ENCODE results near the gene TGFBR1.
A peak's percentile ranks its signal among the peaks of the same experiment; 100 is the strongest.

The TGFBR1 gene

GRCh38 chr9:99083051-99083450, 21.9 kb upstream of the TGFBR1 start:
- no peak for DNase-seq (ENCODE audit: low read depth in 2 of 2)
- no peak for TF ChIP-seq CTCF (IDR thresholded peaks at IDR 0.05; ENCODE audit: low read depth, low read length)
- no peak overlapping the region for H3K4me3 ChIP-seq (replicated peaks in 1 of 2; ENCODE audit: low read depth in 2 of 2, low read length in 2 of 2)

GRCh38 chr9:99085949-99086948, 18.7 kb upstream of the TGFBR1 start:
- no peak for TF ChIP-seq CTCF (IDR thresholded peaks at IDR 0.05; ENCODE audit: low read depth, low read length)
- peak in 1 of 2 donors; percentile 74 for DNase-seq (ENCODE audit: low read depth in 2 of 2)
- no peak overlapping the region for H3K4me3 ChIP-seq (replicated peaks in 1 of 2; ENCODE audit: low read depth in 2 of 2, low read length in 2 of 2)

- no peak overlapping the region for H3K4me3 ChIP-seq (replicated peaks in 1 of 2; ENCODE audit: low read depth in 2 of 2, low read length in 2 of 2)
- TF ChIP-seq CTCF (IDR thresholded peaks at IDR 0.05; ENCODE audit: low read depth, low read length), result no peak
- no peak for DNase-seq (ENCODE audit: low read depth in 2 of 2)
These were observed 17.5 kb upstream of the TGFBR1 start for GRCh38 chr9:99087462-99087861.

GRCh38 chr9:99090336-99091130, 14.4 kb upstream of the TGFBR1 start:
- DNase-seq (ENCODE audit: low read depth in 2 of 2), result no peak
- no peak overlapping the region for H3K4me3 ChIP-seq (replicated peaks in 1 of 2; ENCODE audit: low read depth in 2 of 2, low read length in 2 of 2)
- no peak for TF ChIP-seq CTCF (IDR thresholded peaks at IDR 0.05; ENCODE audit: low read depth, low read length)

- TF ChIP-seq CTCF (IDR thresholded peaks at IDR 0.05; ENCODE audit: low read depth, low read length), result no peak
- H3K4me3 ChIP-seq (replicated peaks in 1 of 2; ENCODE audit: low read depth in 2 of 2, low read length in 2 of 2), result no peak overlapping the region
- no peak for DNase-seq (ENCODE audit: low read depth in 2 of 2)
These were observed 12.0 kb upstream of the TGFBR1 start for GRCh38 chr9:99092643-99093491.

GRCh38 chr9:99093492-99093791, 11.5 kb upstream of the TGFBR1 start:
- no peak overlapping the region for H3K4me3 ChIP-seq (replicated peaks in 1 of 2; ENCODE audit: low read depth in 2 of 2, low read length in 2 of 2)
- no peak for TF ChIP-seq CTCF (IDR thresholded peaks at IDR 0.05; ENCODE audit: low read depth, low read length)
- DNase-seq (ENCODE audit: low read depth in 2 of 2), result no peak
